Transverse colon (tissue), 4 donors: ENCODE measurements around the gene ERN2. TPM values are rescaled to one million over a fixed set of nuclear protein-coding genes. Genes with fewer than 3 reads are reported as not detected.

Experiments used
- DNase-seq: peaks from one replicate; pipeline ENCODE4 v3.0.0-alpha.2; 2019
- H3K27ac ChIP-seq, 4 donors: fragments of 200-600 bp; sonication (generic); 2 replicates each; pipeline ENCODE4 v1.5.1; 2016 to 2018; ENCODE audit warnings: inconsistent platforms in 4 of 4
- H3K27me3 ChIP-seq: fragments of 200-600 bp; sonication (generic); 2 replicates; pipeline ENCODE4 v1.5.1; 2017; ENCODE audit warnings: inconsistent platforms
- H3K36me3 ChIP-seq, 4 donors: fragments of 200-600 bp; sonication (generic); 2 replicates each; pipeline ENCODE4 v1.5.1; 2017 to 2019; ENCODE audit warnings: inconsistent platforms in 4 of 4
- H3K4me1 ChIP-seq, 4 donors: fragments of 200-600 bp; sonication (generic); 2 replicates each; pipeline ENCODE4 v1.5.1; 2017 to 2020; ENCODE audit warnings: inconsistent platforms in 4 of 4
- H3K4me3 ChIP-seq, 4 donors: fragments of 200-600 bp; sonication (generic); 1 replicate in 1 of 4; 2 replicates in 3 of 4; pipeline versions ENCODE4 v1.5.1 to v1.6.1; 2017 to 2019; ENCODE audit warnings: inconsistent platforms in 4 of 4
- H3K9me3 ChIP-seq, 2 donors: fragments of 200-600 bp; sonication (generic); 2 replicates each; pipeline ENCODE4 v1.5.1; 2017 to 2019; ENCODE audit warnings: inconsistent platforms in 2 of 2
- CTCF ChIP-seq, 5 experiments: fragments of 200-600 bp in 3 of 5; fragments of 450-650 bp in 2 of 5; sonication (generic) in 3 of 5; IDR thresholded peaks; 1 replicate in 2 of 5; 2 replicates in 3 of 5; pipeline ENCODE4 v1.5.1; 2016 to 2017; ENCODE audit warnings: antibody characterized with exemption in 5 of 5, inconsistent platforms in 3 of 5, mild to moderate bottlenecking in 2 of 5, moderate library complexity in 1 of 5
- EP300 ChIP-seq: sonication (generic); formaldehyde crosslinking; IDR thresholded peaks from one replicate; pipeline ENCODE4 v1.6.1; 2017; ENCODE audit warnings: antibody characterized with exemption, low read depth
- POLR2A ChIP-seq: fragments of 450-650 bp; IDR thresholded peaks from one replicate; pipeline ENCODE4 v1.6.1; 2016; ENCODE audit warnings: antibody characterized with exemption, mild to moderate bottlenecking, moderate library complexity
- POLR2AphosphoS5 ChIP-seq, 3 donors: sonication (generic); formaldehyde crosslinking; IDR thresholded peaks; one replicate each; pipeline ENCODE4 v1.6.1; 2016; ENCODE audit warnings: antibody characterized with exemption in 3 of 3
- WGBS, 2 donors: methylation state at CpG; one replicate each; pipeline ENCODE4 v1.1.5; 2018; ENCODE audit warnings: low coverage in 1 of 2; 5-methylcytosine and 5-hydroxymethylcytosine counted together
- in situ Hi-C, 4 donors: fragments of 200-750 bp; cut with MboI; loops; one replicate each; pipeline versions ENCODE4 v1.15.0 to v1.15.1; 2017; ENCODE audit warnings: low sequenced_read_pairs in 3 of 4, low pct_ligation_motif_present in 1 of 4, low pct_unique_long_range_greater_than_20kb in 1 of 4
- intact Hi-C: fragments of 100-400 bp; cut with DNase I; formaldehyde crosslinking; loops from one replicate; pipeline ENCODE4 v1.15.1; 2023; ENCODE audit warnings: low total_unique reads
- total RNA-seq, 4 donors: library from RNA; depleted of rRNA; stranded (reverse); fragments of >200 nt; gene quantifications; one replicate each; pipeline ENCODE4 v1.1.0, GENCODE V29; 2016

The ERN2 gene
- total RNA-seq, 4 donors from 2014 or later, result 114 to 408 (median 168) TPM

GRCh38 chr16:23667355-23667659 is 45.7 kb downstream of the ERN2 start:
- Histone ChIP-seq H3K4me1 (no peaks in the 10 kb centered on the region), H3K27me3 (no peaks in the 10 kb centered on the region), H3K27ac (no peak overlapping the region), H3K9me3 (no peaks in the 10 kb centered on the region), H3K4me3 (no peak overlapping the region), H3K36me3 (peaks cover 0 to 62% (median 24%) of the 10 kb centered on the region in 4 donors)
- no peak for DNase-seq
- intact Hi-C loops, result no loop called here
- no peak for TF ChIP-seq CTCF (IDR thresholded peaks at IDR 0.05)
- 95% methylated on average over 6 of the region's 6 CpGs; no CpG with 5 or more reads in 1 of the 2 donors for WGBS, 2 donors
- in situ Hi-C loops, result no loop called here

- in situ Hi-C loops, result no loop called here
- intact Hi-C loops, result no loop called here
These were observed 46.3 kb downstream of the ERN2 start for GRCh38 chr16:23666571-23667354.

GRCh38 chr16:23663918-23664317 is 49.1 kb downstream of the ERN2 start:
- Histone ChIP-seq H3K36me3 (peaks cover 0 to 92% (median 34%) of the 10 kb centered on the region in 4 donors), H3K4me3 (no peak overlapping the region), H3K9me3 (no peaks in the 10 kb centered on the region), H3K27me3 (no peaks in the 10 kb centered on the region), H3K4me1 (no peaks in the 10 kb centered on the region), H3K27ac (no peak overlapping the region)
- intact Hi-C loops (no loop called here), in situ Hi-C loops (no loop called here)
- DNase-seq, result no peak
- TF ChIP-seq POLR2AphosphoS5 (IDR thresholded peaks at IDR 0.05) (no peak), CTCF (IDR thresholded peaks at IDR 0.05) (no peak), POLR2A (no peak), EP300 (no peak)
- WGBS, 2 donors, result 87 to 90% methylated on average over 2 of the region's 2 CpGs

More at GRCh38 chr16:23666571-23667354, 46.3 kb downstream of the ERN2 start:
- no peaks in the 10 kb centered on the region for H3K9me3 ChIP-seq
- H3K27me3 ChIP-seq, result no peaks in the 10 kb centered on the region
- no peak overlapping the region for H3K27ac ChIP-seq
- TF ChIP-seq POLR2A (no peak), CTCF (IDR thresholded peaks at IDR 0.05) (no peak), POLR2AphosphoS5 (IDR thresholded peaks at IDR 0.05) (no peak), EP300 (no peak)
- WGBS, 2 donors, result 90 to 94% methylated on average over 4 to 7 of the region's 7 CpGs
- H3K4me3 ChIP-seq, result no peak overlapping the region
- H3K36me3 ChIP-seq, result peaks cover 0 to 67% (median 26%) of the 10 kb centered on the region in 4 donors
- no peaks in the 10 kb centered on the region for H3K4me1 ChIP-seq
- DNase-seq, result no peak

- Histone ChIP-seq H3K27me3 (no peaks in the 10 kb centered on the region), H3K9me3 (no peaks in the 10 kb centered on the region), H3K27ac (no peak overlapping the region), H3K4me1 (no peaks in the 10 kb centered on the region), H3K4me3 (no peak overlapping the region), H3K36me3 (peaks cover 0 to 14% (median 6%) of the 10 kb centered on the region in 4 donors)
- no peak for DNase-seq
- in situ Hi-C loops (no loop called here), intact Hi-C loops (no loop called here)
- TF ChIP-seq POLR2A (no peak), CTCF (IDR thresholded peaks at IDR 0.05) (no peak), POLR2AphosphoS5 (IDR thresholded peaks at IDR 0.05) (no peak), EP300 (no peak)
- 65 to 80% methylated on average over 4 of the region's 4 CpGs for whole genome bisulfite sequencing, 2 donors
These were observed 61.0 kb downstream of the ERN2 start for GRCh38 chr16:23651943-23652468.
